Keratinocyte (primary cell): ENCODE data around the gene TMEM150A.

Experiments used
- CTCF ChIP-seq, 3 experiments: IDR thresholded peaks in 1 of 3; conservative IDR thresholded peaks in 1 of 3; optimal IDR thresholded peaks in 1 of 3; 2 replicates in 2 of 3; 3 replicates in 1 of 3; pipeline versions ENCODE3 to v1.5.1; 2011; ENCODE audit warnings: low read length in 3 of 3, mild to moderate bottlenecking in 3 of 3, moderate library complexity in 2 of 3, control low read depth in 1 of 3, inconsistent platforms in 1 of 3; ENCODE audit not compliant: insufficient read depth in 2 of 3; ENCODE audit errors: extremely low read depth in 1 of 3
- EZH2 ChIP-seq: IDR thresholded peaks from one replicate; pipeline ENCODE4 v1.6.1; 2012; ENCODE audit warnings: inconsistent platforms, mild to moderate bottlenecking, low read length, moderate library complexity

DNA sequence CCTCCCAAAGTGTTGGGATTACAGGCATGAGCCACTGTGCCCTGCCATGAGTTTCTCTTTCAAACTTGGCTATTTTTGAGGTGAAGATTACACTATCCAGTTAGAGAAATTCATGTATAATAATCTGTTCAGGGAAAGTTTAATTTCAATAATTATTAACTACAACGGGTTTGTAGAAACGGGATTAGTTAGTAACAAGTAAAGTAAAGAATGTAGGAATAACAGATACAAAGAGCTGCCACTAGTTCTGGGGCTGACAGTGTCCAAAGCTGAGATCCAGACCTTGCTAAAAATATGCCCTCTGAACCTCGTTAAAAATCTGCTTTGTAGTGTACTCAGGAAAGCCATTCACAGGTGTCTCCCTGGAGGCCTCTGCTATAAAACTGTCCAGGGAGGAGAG, 48.6 kb upstream of the TMEM150A start:
- no peak for TF ChIP-seq CTCF (optimal IDR thresholded peaks at IDR 0.05 in 1 of 3, IDR thresholded peaks at IDR 0.05 in 1 of 3, conservative IDR thresholded peaks at IDR 0.05 in 1 of 3; ENCODE audit: extremely low read depth in 1 of 3, insufficient read depth in 2 of 3, low read length in 3 of 3)
- TF ChIP-seq EZH2 = no peak
